ENCODE data around the gene TUBAL3.

TUBAL3 gene

GRCh38 chr10:5404208-5405041, at the start of gene TUBAL3:
TSS of gene TUBAL3 (minus strand) at chr10:5404828. CDS start at chr10:5404792, 36 bp downstream.
- DNase-seq = no peak

DNA sequence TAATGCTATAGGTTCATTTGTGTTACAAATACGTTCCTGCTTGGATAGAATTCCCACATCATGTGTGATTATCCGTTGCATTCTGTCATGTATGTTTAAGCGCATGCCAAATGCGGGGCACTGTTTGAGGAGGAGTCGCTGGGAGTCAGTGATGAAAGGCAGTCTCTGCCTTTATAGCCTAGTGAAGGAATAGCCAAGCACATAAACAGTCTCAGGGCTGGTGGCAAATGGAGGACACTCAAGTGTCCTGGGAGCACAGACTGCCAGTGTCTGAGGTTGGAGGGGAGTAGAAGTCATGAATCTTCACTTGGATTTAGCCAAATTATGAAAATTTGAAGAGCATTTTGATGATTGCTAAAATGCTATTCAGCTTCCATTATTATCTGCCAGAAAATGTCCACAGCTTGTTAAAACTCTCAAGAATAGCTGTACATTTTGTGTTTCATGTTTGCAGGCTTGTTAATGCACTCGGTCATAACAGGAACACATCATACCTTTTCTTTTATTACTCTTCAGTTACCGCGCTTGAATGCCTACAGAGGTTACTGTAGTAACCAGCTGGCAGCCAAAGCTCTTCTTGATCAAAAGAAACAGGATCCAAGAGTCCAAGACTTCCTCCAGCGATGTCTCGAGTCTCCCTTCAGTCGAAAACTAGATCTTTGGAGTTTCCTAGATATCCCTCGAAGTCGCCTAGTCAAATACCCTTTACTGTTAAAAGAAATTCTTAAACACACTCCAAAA, 49.3 kb upstream of the TUBAL3 start:
- DNase-seq = no peak

DNA sequence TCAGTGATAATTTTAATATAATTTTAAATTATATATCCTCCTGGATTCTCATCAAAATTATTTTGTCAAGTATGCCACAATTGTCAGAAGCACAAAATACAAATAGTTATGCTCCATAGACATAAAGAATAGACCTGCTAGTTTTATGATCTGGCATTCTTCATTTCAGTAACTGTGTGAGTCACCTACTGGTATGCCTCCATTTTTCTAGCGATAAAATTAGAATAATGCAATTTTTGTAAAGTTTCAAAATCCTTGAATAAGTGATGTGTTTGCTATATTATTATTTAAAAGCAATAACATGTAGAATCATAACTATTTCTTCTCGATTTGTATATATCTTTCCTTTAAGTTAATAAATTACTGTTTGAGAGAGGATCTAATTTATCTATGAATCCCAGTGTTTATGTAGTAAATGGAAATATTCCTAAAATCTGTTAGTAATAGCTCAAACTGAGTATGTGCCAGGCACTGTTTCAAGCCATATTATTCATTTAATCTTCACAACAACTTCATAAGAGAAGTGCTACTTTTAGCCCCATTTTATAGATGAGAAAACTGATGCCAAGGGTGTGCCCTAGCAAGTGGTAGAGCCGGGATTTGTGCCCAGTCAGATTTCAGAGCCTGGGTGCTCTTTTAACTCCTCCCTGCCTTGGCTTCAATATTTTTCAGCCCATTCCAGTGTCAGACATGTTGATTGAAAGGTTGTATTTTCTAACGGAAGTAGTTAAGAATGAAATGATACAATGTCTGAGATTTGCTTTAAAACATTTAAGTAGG, 46.2 kb upstream of the TUBAL3 start:
- no peak for DNase-seq

- no peak for DNase-seq
Observed at GRCh38 chr10:5449823-5450222, 45.2 kb upstream of the TUBAL3 start.

- DNase-seq = no peak
Observed at GRCh38 chr10:5449227-5449626, 44.6 kb upstream of the TUBAL3 start.

GRCh38 chr10:5448333-5449001, 43.8 kb upstream of the TUBAL3 start:
- DNase-seq = no peak

- peak; percentile 45 for DNase-seq
Observed at GRCh38 chr10:5447611-5448071, 43.0 kb upstream of the TUBAL3 start.

- no peak for DNase-seq
Observed at GRCh38 chr10:5447056-5447455, 42.4 kb upstream of the TUBAL3 start.

DNA sequence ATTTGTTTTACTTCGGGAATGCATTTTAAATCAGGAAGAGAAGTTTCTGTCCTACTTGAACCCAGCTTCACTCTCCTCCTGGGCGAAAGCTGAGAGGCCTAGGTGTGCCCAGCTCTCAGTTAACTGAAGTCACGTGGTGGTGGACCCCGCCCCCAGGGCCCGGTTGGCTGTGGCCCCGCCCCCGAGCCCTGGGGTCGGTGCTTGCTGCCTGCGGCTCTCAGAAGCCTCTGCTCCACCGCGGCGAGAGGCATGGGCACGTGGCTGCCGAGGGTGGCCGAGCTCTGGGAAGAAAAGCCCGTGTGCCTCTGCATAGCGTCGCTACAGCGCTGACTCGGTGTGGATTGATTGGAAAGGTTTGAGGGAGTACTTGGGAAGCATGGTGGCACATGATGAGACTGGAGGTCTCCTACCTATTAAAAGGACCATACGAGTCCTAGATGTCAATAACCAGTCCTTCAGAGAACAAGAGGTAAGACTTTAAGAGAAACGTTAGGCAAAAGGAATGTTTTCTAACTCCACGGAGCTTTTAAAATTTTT, 41.8 kb upstream of the TUBAL3 start:
- peak; percentile 73 for DNase-seq

DNA sequence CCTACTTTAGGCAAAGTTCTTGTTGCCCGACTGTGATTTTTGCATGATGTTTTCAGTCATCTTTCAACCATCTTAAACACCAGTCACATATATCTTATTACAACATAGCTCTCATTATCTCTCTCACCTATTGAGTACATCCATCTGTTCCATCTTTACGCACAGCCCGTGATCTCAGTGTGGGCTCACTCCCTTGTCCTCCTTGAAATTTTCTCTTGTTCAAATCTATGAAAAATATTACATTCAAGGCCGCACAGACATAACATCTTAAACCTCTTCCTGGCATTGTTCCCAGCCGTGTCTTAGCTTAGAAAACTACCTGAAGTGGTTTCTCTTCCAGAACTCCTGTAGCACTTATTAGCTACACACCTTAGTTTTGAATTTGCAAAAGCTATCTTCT, 40.4 kb upstream of the TUBAL3 start:
- no peak for DNase-seq

DNA sequence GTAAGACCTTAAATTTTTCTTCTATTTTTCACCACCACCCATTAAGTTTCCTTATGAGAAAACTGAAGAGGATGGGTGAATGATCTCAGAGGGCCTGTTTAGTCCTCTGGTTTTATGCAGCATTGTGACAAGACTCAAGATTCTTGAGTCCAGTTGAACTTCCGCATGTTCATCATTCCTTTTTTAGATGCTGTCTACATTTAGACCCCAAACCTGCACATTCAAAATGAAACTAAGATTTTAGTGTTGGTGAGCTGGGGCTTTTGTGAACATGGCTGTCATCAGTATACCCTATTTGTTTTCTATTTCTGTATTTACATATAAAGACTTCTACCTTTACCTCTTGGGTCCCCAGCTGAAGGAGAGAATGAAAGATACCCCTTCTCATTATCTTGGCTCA, 38.8 kb upstream of the TUBAL3 start:
- no peak for DNase-seq

- DNase-seq = no peak
Observed at GRCh38 chr10:5442990-5443370, 38.4 kb upstream of the TUBAL3 start.

DNA sequence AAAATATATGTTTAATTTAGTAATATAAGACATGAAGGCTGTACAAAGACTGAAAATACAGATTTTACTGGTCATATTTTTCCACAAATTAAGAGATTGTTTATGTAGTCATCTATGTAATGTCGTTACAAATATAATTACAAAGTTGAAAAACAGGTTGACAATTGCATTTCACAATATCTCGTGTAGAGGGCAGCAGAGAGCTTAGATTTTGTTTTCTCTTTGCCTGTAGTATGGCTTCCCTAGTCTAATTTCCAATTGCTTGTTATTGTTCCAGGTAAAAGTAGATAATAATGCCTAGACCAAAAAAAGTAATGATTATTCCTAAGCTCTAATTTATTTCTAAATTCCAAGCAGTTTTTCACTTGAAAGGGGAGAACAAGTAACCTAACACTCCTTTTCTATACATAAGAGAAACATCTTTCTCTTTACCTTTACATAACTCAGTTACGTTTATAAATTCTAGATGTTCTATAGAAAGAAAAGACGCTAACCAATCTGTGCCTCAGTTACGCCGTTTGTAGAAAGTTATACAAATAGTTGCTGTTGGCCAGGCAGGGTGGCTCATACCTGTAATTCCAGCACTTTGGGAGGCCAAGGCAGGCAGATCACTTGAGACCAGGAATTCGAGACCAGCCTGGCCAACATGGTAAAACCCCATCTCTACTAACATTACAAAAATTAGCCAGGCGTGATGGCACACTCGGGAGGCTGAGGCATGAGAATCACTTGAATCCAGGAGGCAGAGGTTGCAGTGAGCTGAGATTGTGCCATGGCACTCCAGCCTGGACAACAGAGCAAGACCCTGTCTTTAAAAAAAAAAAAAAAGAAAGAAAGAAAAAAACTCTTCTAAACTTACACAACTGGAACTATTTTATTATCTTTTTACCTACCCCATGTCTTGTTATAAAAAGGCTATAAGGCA, 37.7 kb upstream of the TUBAL3 start:
- peak; percentile 69 for DNase-seq

GRCh38 chr10:5441106-5441505, 36.5 kb upstream of the TUBAL3 start:
- DNase-seq = no peak

DNA sequence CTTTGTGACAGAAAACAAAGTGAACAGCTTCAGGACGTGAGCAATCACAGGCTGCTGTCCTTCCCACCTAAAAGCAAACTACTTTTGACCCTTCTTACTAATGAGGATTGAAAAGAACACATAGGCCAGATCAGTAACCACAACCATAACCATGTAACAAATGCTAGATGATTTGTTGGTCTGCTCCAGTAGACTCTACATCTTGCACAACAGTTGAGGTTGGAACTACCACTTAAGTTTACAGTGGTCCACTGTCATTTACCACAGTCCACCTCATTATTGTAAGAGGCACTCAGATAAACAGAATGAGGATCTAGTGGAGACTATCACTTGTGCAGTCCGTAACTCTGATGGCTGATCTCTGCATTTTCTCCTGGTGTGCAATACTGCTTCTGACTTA, 35.6 kb upstream of the TUBAL3 start:
- no peak for DNase-seq

- no peak for DNase-seq
Observed at GRCh38 chr10:5435328-5435727, 30.7 kb upstream of the TUBAL3 start.

DNA sequence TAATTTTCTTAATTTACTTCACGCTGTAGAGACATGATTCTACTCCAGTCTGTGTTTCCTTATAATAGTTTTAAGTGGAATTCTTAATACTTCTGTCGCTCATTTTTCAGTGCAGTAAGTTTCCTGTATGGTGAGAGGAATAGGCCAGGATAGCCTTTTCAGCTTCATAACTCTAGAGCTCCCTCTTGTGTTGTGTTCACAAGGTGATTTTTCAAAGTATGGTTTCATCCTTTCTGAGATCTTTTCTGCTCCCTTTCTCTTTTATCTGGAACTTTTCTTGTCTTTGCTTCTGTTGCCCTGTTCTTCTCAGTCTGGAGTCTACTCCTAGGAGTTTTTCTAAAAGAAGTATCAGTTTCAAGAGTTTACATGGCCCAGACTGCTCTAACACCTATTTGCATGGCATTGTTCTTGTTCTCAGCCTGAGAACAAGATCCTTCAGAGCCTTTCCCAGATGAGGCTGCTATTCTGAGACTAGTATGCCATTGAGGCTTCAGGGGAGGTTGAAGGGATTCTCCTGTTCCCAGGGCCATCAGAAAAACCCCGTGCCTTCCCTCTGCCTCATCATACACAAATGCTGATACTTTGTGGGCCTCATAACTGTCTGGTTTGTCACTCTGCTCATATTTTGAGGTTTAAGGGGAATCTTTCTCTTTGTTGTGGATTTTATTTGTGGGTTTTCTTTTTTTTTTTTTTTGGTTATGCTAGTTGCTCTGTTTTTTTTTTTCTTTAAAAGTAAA, 29.6 kb upstream of the TUBAL3 start:
- DNase-seq = peak; percentile 53

GRCh38 chr10:5433182-5433581, 28.6 kb upstream of the TUBAL3 start:
- no peak for DNase-seq

DNA sequence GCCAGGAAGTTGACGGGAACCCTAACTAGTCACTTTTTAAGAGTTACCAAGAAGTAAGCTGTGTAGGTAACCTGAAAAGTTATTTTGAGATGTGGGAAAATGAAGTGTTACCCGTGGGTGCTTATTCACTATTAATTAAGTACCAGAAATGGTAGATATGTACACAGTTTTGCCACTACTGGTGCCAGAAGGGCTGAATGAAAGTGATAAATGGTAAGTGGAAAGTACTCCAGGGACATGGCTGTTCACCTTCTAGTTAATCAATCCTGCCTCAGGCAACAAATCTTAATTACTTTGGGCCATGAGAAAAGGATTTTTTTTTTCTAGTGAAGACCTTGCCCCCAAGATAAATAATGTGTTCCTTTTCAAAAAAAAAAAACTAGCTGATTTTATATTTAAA, 23.5 kb upstream of the TUBAL3 start:
- DNase-seq = no peak

- no peak for DNase-seq
Observed at GRCh38 chr10:5424751-5425150, 20.1 kb upstream of the TUBAL3 start.

DNA sequence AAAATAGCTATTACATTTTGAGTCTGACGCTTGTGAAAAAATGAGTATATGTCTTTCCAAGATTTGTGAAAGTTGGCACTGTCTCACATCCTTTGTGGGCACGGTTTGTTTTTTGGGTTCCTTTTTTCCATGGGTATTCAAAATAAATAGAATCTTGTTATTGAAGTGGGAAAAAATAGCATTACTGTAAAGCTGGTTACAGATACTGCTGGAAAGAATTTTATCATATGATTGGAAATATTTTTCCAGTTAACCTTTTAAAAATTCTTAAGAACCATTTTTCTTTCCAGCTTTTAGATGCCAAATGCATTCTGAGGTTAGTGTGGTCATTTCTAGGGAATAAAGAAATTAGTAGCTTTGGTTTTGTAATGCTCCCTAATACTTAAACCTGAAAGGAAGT, 19.1 kb upstream of the TUBAL3 start:
- no peak for DNase-seq

All from CD4-positive, alpha-beta T cell treated with Interleukin-12 subunit alpha and Interleukin-12 subunit beta, for 1 hour (primary cell).